ENCODE data around the gene SLCO3A1. TPM values are rescaled to one million over a fixed set of nuclear protein-coding genes. Genes with fewer than 3 reads are reported as not detected.

SLCO3A1 gene
- total RNA-seq, 1 donor from 2014 or later: 1.2 TPM

DNA sequence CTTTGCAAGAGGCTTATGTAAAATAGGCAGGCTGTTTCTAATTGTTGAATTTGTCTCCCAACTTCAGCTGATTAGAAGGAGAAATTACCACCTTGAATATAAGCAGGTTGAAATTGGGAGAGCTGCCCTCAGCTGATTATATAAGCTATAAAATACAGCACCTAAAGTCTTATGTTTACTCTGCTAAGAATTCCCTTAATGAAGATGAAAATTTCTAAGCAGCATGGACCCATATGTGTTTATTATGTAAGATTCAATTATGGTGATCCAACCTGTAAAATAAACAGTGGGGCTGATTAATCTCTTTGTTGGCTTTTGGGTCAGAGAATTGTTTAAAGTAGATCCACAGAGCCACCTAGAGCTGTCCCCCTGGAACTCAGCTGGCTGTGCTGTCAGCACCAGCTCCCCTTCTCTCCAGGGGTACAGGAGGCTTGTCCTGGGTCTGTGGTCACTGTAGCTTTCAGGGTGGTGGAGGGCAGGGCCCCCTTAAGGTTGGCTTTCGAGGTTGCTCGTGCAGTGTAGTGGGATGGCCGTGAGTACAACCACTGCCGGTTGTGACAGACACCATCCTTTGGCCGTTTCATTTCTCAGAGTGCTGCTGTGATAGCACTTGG, 9.5 kb downstream of the SLCO3A1 start:
- no peak for DNase-seq

DNA sequence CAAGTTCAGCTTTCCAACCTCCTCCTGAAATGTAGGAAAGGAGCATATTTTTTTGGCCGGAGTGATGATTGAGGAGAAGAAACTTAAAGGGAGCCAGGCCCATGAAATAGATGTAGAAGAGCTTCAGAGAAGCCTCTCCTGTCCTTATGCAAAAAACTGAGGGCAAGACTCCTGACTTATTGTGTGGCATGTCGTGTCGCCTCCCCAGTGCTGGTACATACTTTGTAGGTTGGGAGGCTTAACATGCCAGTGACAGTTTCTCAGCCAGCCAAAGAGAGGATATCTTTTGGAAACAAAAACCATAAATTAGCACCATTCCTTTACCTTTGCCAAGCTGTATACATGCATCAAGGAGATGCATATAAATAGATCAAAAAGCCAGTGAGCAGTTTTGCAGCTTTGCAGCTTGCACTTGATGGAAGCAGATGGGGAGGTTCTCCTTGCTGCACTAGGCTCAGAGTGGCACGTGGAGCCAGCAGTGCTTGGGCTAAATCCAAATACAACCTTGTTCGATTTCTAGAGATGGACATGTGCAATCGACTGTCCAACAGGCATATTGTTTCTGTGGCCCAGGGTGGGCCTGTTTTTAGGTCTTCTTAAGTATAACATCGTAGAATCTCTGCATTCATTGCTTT, 10.2 kb downstream of the SLCO3A1 start:
- no peak for DNase-seq

DNA sequence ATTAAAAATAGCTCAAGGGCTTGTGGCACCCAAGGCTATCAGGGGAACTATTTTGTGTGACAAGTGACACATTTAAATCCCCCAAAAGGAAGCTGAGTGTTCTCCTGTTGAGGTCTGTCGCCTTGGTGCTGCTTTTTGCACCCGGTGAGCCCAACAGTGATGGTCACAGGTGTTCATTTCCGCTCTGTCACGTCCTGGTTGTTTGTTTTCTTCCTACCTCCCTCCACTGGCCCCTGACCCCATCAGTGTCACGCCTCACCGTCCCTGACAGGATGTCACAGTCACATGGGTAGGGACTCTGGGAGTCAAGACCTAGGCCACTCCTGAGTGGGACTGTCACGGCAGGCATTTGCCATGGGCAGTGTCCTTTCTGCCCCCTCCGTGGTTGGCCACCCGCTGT, 11.2 kb downstream of the SLCO3A1 start:
- no peak for DNase-seq

DNA sequence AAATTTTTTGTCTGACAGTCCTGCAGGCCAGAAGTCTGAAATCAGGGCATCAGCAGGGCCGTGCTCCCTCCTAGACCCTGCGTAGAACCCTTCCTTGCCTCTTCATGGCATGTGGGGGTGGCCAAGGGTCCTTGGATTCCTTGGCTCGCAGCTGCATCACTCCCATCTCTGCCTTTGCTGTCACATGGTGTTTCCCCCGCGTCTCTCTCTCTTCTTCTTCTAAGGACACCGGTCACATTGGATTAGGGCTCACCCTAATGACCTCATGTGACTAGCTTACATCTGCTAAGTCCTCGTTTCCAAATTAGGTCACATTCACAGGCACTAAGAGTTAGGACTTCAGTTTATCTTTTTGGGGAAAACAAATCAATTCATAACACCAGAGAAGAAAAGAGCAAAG, 12.0 kb downstream of the SLCO3A1 start:
- DNase-seq: no peak

DNA sequence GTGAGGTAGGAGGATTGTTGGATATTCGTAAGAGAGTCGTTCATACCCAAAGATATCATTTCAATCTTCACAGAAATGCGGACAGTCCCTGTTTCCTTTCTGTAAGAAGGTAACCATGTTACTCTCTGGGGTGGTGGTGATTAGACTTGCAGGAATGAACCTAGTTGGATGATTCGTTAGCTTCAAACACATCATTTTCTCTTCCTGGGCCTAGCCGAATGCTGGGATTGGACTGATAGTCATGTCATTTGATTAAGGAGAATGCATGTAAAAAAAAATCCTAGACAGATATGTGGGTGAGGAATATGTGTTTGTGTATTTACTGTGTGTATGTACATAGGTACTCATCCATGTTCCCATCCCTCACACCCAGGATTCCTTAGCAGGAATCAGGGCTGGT, 12.4 kb downstream of the SLCO3A1 start:
- no peak for DNase-seq

DNA sequence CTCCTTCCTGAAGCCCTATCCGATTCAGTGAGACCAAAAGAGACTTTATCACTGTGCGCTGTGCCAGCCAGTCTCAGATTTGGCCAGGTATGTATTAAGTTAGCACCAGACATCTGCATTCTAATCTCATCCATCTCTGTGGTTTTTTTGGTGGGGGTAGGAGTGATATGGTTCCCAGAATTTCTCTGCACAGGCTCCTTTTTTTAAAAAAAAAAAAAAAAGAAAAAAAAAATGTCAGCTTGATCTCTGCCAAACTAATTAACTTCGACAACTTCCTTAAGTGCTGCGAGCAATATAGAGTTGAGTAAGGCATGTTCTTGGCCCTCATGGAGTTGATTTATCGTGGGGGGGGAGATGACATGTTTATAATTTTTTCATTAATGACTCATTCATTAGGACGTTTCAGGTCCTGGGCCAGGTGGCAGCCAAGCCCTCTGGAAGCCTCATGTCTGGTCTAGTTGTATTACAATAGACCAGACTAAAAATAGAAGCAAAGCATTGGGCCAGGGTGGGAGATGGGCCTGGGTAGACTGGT, 12.9 kb downstream of the SLCO3A1 start:
- no peak for DNase-seq

DNA sequence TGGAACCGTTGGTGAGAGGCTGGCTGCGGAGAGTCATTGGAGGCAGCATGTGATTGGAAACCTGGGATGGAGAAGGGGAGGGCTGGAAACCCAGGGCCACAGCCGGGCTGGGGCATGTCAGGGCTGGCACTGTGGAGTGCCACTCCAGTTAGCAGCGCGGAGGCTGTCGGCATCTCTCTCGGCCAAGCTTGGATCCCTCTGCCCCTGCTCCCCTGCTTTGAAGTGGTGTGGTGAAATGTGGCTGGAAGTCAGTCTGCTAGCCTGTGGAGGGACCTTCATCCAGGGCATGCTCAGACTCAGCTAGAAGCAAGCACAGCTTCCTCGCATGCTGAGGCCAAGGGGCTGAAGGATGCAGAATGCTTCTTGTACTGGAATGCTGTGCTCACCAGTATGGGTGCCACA, 13.5 kb downstream of the SLCO3A1 start:
- DNase-seq: no peak

DNA sequence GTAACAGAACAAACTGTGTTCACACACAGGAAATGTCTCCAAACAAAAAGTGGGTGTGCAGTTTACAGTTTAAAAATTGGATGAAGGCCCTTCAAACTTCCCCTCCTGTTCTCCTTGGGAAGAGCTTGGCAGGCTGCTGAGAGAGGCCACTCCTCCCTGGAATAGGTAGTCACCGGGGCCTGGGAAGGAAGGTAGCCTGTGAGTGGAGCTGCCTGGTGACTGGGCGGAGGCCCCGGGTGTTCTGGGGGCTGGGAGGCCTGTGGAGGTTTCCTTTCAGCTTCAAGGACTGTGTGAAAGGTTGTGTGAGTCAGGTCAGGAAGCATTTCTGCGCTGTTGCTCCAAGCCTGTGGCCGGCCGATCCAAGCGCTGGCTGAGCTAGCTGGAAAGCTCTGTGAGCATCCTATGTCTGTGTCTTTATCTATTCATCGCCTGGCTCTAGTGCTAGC, 14.1 kb downstream of the SLCO3A1 start:
- no peak for DNase-seq

DNA sequence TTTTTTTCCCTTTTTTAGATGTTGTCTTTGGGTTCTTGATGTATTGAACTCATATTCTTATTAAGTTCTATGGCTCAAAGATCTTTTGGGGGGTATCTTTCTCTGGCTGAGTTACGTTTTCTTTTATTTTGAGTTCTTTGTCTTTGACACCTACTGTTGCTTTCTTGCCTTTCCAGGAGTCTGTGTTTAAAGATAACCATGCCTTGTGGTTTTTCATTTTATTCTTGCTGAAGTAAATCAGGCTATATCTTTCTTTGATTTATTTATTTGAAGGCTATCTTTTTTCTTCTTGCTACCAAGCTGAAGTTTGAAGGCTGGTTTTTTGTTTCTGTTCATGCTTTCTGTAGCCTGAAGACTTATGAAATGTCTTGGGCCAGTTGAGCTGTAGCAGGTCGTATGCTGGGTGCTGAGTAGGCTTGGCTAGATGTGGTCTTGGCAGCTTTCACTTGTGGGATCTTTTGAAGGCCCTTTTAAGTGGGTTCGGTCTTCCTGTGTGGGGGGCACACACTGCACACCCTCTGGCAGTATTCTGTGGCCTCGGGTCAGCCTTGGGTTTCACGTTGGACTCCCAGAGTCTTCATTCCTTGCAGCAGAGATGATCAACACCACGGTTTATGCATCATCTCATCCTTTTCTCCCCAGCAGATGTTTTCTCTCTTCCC, 17.5 kb downstream of the SLCO3A1 start:
- DNase-seq: no peak

DNA sequence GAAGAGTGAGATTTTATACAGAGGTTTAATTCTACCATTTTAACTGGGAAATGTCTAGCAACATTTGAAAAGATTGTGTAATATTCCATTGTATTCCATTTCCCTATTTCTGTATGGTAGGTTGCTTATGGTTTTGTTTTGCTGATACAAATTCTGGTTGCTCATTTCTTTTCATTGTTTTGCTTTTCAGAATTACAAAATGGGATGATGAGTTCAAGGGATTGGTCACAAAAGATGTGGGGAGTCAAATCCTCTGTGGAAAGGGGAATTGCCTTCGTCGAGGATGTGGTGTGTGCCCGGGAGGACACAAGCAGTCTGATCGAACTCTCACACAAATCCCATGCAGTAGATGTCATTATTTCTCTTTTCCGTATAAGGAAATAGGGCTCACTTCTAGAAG, 18.3 kb downstream of the SLCO3A1 start:
- DNase-seq: no peak

DNA sequence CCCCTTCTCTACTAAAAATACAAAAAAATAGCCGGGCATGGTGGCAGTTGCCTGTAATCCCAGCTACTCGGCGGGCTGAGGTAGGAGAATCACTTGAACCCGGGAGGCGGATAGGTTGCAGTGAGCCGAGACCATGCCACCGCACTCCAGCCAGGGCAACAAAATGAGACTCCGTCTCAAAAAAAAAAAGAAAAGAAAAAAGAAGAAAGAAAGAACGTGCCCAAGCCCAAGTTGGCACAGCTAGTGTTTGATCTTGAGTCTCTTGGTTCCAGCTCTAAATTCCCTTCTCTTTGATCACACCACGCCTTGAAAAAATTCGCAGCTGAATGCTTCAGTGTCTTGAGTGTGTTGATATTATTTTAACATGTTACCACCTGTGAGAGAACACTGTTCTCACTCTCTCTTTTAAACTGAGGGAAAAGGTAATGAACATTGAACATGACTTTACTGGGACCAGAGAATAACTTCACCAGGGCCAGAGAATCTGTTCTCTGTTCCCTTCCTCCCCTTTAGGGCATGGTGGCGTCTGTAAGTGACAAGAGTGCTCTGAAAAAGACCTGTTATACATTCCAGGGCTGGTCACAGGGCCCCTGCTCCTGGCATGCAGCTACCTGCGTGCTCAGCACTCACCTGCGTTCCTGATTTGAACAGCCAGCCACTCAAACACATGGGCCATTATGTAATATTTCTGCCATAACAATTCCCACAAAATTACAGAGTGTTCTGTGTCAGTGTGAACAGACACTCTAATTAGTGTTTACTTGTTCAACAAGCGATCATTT, 19.0 kb downstream of the SLCO3A1 start:
- DNase-seq: no peak

DNA sequence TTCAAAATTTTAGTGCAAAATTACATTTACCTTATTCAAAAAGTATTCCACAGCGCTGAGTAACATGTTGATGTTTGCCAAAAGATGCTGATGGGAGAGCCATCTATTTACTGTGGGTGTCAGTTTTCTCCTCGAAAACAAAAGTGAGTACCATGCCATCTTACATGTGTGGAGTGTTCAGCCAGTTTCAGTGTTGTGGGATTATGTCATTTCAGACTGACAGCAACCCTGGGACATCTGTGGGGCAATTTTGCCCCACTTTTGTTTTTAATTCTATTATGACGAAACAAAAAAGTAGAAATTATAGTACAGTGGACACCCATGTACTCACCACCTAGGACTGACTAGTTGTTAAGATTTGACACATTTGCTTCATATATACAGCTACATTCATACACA, 19.6 kb downstream of the SLCO3A1 start:
- DNase-seq: no peak

DNA sequence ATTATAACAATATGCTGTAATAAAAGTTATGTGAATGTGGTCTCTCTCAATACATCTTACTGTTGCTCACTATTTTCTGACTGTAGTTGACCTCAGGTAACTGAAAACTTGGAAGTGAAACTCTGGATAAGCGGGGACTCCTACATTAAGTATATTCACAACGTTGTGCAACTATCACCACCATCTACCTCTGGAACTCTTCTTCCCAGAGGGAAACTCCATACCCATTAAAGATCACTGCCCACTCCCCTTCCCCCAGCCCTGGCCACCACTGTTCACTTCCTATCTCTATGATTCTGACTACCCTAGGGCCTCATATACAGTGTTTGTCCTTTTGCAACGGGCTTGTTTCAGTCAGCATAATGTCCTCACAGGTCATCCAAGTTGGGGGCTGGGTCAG, 20.7 kb downstream of the SLCO3A1 start:
- DNase-seq: no peak

DNA sequence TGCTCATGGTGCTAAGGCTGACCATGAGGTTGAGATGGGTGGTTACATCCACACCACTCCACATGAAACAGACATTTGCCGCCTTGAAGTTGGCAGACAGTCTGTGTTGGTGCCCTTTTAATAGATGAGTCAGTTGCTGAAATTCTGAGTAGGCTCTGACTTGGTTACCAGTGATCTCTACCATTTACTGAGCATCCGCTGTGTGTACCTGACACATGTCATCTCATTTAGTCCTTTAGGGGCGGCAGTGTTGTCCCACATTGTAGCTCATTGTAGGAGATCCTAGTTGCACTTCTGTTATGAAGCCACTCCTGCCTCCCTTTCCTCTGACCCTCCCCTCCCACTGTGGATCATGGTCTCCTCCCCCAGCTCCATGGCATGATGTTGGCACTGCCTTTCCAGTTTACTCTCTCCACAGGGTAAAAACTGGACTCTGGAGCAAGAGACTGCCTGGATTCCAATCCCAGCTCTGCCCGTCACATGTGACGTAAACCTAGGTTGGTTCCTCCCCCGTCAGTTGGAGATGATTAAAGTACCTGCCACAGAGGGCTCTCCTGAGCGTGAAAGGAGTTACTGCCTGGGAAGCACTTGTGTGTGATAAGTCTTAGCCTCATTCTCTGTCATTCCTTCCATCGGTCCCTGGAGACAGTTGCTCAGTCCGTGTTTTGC, 21.6 kb downstream of the SLCO3A1 start:
- no peak for DNase-seq

DNA sequence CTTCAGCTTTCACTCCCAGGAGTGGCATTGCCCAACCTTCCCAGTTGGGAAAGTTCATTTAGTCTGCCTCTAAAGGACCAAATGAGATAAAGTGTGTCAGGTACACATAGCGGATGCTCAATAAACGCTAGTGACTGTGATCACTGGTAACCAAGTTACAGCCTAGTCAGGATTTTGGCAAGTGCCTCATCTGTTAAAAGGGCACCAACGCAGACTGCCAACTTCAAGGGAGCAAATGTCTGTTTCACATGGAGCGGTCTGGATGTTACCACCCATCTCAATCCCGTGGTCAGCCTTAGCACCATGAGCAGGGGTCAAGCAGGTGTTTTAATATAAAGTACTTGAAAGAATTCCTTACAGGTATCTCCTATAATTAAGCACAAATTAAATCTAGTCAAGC, 22.7 kb downstream of the SLCO3A1 start:
- DNase-seq: no peak

DNA sequence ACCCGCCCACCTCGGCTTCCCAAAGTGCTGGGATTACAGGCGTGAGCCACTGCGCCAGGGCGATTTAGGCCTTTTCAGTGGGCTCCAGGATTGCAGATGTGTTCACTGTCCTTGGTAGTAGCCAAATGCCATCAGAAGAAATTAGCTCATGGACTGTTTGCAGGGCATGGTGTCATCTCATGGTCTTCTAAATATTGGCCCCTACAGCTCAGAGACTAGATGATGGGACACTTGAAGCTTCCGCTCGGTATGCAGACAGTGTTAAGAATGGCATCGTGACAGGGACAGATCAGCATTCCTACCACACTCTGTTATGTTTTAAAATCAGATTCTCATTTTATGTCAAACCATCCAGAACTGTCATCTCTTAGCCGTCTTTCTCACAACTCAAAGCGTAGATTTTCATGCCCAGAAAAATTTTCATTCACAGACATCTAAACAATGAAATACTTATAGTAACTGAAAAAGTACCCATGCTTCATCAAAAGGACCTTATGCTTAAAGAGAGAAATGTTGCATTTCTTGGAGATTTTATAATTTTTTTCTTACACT, 24.9 kb downstream of the SLCO3A1 start:
- DNase-seq: no peak

DNA sequence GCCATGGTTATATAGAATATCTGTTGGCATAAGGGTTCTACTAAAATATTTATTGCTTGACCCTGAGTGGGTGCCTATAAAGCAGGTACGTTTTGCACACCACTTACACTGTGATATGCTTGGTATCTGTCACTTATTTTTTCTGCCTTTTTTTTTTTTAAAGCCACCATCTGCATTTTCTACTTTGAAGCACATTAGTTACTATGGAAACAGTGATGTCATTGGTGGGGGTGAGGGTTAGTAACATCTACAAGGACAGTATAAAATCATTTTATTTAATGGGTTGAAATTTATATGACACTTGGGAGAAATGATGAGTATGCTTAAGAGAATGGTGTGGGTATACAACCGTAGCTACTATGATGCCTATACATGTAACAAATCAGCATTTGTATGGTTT, 25.6 kb downstream of the SLCO3A1 start:
- DNase-seq: no peak

DNA sequence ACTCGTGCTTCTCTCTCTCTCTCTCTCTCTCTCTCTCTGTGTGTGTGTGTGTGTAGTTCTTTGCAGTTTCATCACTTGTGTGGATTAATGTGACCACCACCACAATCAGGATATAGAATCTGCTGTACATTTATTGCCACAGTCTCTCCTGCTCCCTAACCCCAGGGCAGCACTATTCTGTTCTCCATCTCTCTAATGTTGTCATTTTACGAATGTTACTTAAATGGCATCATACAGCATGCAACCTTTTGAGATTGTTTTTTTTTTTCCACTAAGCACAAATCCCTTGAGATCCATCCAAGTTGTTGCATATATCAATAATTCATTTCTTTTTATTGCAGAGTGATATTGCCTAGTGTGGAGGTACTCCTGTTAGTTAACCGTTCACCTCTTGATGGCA, 26.9 kb downstream of the SLCO3A1 start:
- no peak for DNase-seq

DNA sequence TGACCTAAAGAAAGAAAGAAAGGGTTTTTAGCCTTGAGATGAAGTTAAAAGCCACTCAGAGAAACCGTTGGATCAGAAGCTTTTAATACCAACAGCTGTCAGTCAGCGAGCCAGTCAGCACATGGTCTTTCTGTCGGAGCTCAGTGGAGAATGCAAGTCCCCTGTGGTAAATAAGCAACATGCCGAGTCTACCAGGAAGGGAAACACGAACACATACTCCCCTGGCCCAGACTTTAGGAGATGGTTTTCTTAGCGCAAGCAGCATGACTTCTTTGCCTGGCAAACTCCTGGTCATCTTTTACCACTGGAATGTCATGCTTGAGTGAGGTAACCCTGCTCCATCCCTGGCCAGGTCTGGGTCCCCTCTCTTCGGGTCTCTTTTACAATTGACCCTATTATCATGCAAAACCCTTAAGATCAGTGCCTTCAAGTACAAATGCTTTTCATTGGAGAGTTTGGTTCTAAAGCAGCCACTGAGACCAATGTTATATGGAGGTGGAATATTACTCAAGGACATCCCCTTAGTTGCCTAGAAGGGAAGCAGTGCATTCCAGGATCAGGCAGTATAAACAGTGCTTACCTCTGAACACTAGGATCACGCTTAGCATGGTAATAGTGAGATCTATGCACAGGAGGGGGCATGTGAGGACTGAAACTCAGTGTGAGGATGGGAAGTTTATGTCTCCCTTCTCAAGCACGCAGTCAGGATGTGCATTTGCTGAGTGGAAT, 28.2 kb downstream of the SLCO3A1 start:
- no peak for DNase-seq

DNA sequence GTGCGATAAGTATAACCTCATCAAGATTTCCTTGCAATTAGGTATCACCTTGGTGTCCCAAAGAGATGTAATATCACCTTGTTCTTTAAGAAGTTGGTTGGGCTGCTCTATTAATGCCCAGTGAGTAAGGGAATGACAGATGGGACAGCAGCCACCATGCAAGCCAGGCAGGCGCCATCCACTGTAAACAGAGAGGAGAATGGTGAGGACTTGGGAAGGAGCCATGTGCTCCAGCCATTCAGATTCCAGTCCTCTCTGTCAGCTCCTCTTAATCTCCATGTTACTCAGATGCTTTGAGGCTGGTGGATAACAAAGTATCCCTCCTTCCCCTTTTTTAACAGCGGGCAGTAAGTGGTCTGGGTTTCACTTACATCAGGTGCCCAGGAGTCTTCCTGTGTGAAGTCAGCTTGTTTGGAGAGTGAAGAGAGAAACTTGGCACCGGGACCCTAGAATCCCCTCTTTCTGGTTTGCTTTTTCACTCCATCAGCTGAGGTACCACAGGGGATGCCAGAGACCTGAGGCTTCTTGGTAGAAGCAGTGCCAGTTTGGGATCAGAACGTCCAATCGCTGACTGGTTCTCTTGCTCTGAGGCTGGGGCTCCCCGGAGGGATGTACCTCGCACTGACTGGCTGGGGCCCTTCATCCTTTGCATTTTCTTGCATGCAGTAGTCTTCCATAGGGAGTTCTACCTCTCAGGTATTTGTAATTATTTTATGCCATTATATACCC, 29.5 kb downstream of the SLCO3A1 start:
- no peak for DNase-seq

DNA sequence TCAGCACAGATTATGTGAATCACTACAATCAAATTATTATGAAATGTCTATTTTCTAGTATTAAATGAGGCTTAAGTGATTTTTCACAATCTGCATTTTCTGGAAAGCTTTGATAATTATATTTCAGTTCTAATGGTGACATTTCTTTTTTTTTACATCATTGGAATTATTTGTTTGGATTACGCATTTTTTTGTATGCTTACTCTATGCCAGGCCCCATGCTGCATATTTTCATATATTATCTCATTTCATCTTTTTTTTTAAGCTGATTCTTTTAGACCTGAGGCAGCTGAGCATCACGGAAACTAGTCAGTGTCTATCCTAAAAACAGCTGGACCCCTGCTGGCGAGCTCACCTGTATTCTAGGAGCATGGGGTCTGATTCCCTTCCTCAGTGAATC, 31.1 kb downstream of the SLCO3A1 start:
- DNase-seq: no peak

All from dermis blood vessel endothelial cell (primary cell).